Measurements from ENCODE around the gene SLC40A1. TPM values are rescaled to one million over a fixed set of nuclear protein-coding genes. Genes with fewer than 3 reads are reported as not detected.

The SLC40A1 gene
- total and polyA plus RNA-seq, 10 of the 15 experiments (the other 5 are each of a cell fraction or from before 2014, with no cell fraction given): 0.01 to 0.38 (median 0.08) TPM; not detected in 7

DNA sequence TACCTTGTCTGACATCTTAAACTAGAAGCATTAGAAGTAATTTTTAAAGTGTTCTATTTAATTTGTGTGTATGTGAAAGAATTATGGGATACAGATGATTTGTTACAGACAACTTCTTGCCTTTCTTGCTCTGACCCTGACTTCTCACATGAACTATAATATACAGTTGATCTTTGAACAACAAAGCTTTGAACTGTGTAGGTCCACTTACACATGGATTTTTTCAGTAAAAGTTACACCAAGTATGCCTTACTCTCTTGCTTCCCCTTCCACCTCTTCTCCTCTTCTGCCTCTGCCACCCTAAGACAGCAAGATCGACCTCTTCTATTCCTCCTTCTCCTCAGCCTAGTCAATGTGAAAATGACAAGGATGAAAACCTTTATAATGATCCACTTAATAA is 42.2 kb downstream of the SLC40A1 start:
- POLR2A ChIA-PET: no interaction called here
- H3K4me1 ChIP-seq (ENCODE audit: control insufficient read depth, insufficient read depth, low read length): no peaks in the 10 kb centered on the region
- CTCF ChIA-PET: no interaction called here
- SMC1A ChIA-PET (ENCODE audit: uncharacterized antibody, unreplicated experiment): interaction anchor here (0.6 kb wide), 1 partner anchor 1514 kb away, joined by 3 read pairs; no protein-coding TSS in a partner anchor
- FAIRE-seq: no peak
- intact Hi-C loops (cut with micrococcal nuclease; ENCODE audit: unreplicated experiment) (no loop called here), in situ Hi-C loops (cut with MboI) (no loop called here)
- BruUV-seq (replicated peaks): no TSS peak
- ATAC-seq: no peak
- no peak overlapping the region for H2AFZ ChIP-seq (ENCODE audit: control insufficient read depth, low read depth, low read length)
- H3K36me3 ChIP-seq (ENCODE audit: control insufficient read depth in 2 of 2, insufficient read depth in 2 of 2, low read length in 1 of 2): no peaks in the 10 kb centered on the region
- no peak overlapping the region for H3K4me3 ChIP-seq
- 5% methylated on average over 1 of the region's 1 CpG for WGBS (ENCODE audit: insufficient coverage, insufficient replicate concordance, low lambda C conversion rate, missing lambda C conversion rate)
- no peaks in the 10 kb centered on the region for H3K79me2 ChIP-seq (ENCODE audit: control insufficient read depth, insufficient read depth, low read length)
- no peak overlapping the region for H3K27ac ChIP-seq (ENCODE audit: control insufficient read depth, insufficient read depth)
- H4K20me1 ChIP-seq (ENCODE audit: control insufficient read depth, insufficient read depth): no peaks in the 10 kb centered on the region
- H3K9me3 ChIP-seq (replicated peaks; ENCODE audit: control insufficient read depth, insufficient read depth, low read length): no peaks in the 10 kb centered on the region
- H3K4me2 ChIP-seq (ENCODE audit: control insufficient read depth, insufficient read depth): no peak overlapping the region
- no peak for DNase-seq (ENCODE audit: low read depth, low spot score)
- no peaks in the 10 kb centered on the region for H3K27me3 ChIP-seq (replicated peaks in 1 of 2; ENCODE audit: control insufficient read depth in 2 of 2, insufficient read depth in 2 of 2, low read length in 1 of 2)
- H3K9ac ChIP-seq (ENCODE audit: control insufficient read depth, insufficient read depth, low read length): no peak overlapping the region
- RAD21 ChIA-PET (ENCODE audit: unreplicated experiment): no interaction called here
- TF ChIP-seq USF1 (IDR thresholded peaks at IDR 0.05; ENCODE audit: borderline replicate concordance, extremely low read length, insufficient read depth, low read depth, low read length) (no peak), ATF2 (IDR thresholded peaks at IDR 0.05; ENCODE audit: low read length) (no peak), NR2C1 (IDR thresholded peaks at IDR 0.05) (no peak), YBX1 (IDR thresholded peaks at IDR 0.05) (no peak), TCF12 (IDR thresholded peaks at IDR 0.05; ENCODE audit: low read depth, low read length) (no peak), SKIL (IDR thresholded peaks at IDR 0.05; ENCODE audit: low read depth, poor library complexity, severe bottlenecking) (no peak), FOS (IDR thresholded peaks at IDR 0.05; ENCODE audit: borderline replicate concordance, extremely low read depth, insufficient read length) (no peak), PBX3 (IDR thresholded peaks at IDR 0.05; ENCODE audit: insufficient replicate concordance, low read depth, low read length) (no peak), MTA3 (IDR thresholded peaks at IDR 0.05; ENCODE audit: borderline replicate concordance, low read length) (no peak), BRCA1 (IDR thresholded peaks at IDR 0.05; ENCODE audit: low read depth, low read length) (no peak), RELA (IDR thresholded peaks at IDR 0.05; ENCODE audit: borderline replicate concordance, partially characterized antibody) (no peak)
- TF ChIP-seq, protein P1, sequence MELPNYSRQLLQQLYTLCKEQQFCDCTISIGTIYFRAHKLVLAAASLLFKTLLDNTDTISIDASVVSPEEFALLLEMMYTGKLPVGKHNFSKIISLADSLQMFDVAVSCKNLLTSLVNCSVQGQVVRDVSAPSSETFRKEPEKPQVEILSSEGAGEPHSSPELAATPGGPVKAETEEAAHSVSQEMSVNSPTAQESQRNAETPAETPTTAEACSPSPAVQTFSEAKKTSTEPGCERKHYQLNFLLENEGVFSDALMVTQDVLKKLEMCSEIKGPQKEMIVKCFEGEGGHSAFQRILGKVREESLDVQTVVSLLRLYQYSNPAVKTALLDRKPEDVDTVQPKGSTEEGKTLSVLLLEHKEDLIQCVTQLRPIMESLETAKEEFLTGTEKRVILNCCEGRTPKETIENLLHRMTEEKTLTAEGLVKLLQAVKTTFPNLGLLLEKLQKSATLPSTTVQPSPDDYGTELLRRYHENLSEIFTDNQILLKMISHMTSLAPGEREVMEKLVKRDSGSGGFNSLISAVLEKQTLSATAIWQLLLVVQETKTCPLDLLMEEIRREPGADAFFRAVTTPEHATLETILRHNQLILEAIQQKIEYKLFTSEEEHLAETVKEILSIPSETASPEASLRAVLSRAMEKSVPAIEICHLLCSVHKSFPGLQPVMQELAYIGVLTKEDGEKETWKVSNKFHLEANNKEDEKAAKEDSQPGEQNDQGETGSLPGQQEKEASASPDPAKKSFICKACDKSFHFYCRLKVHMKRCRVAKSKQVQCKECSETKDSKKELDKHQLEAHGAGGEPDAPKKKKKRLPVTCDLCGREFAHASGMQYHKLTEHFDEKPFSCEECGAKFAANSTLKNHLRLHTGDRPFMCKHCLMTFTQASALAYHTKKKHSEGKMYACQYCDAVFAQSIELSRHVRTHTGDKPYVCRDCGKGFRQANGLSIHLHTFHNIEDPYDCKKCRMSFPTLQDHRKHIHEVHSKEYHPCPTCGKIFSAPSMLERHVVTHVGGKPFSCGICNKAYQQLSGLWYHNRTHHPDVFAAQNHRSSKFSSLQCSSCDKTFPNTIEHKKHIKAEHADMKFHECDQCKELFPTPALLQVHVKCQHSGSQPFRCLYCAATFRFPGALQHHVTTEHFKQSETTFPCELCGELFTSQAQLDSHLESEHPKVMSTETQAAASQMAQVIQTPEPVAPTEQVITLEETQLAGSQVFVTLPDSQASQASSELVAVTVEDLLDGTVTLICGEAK (IDR thresholded peaks at IDR 0.05; ENCODE audit: borderline replicate concordance): no peak

Data from GM12878 (cell line).